Uterine smooth muscle cell (primary cell): Measurements from ENCODE around the gene CPN2. TPM values are rescaled to one million over a fixed set of nuclear protein-coding genes. Genes with fewer than 3 reads are reported as not detected.

ENCODE experiments used
- total RNA-seq: library from RNA; depleted of rRNA; stranded (reverse); fragments of >200 nt; gene quantifications from 2 replicates; pipeline ENCODE4 v1.2.3, GENCODE V29; 2014

CPN2 gene
- total RNA-seq: not detected in 2 replicates

DNA sequence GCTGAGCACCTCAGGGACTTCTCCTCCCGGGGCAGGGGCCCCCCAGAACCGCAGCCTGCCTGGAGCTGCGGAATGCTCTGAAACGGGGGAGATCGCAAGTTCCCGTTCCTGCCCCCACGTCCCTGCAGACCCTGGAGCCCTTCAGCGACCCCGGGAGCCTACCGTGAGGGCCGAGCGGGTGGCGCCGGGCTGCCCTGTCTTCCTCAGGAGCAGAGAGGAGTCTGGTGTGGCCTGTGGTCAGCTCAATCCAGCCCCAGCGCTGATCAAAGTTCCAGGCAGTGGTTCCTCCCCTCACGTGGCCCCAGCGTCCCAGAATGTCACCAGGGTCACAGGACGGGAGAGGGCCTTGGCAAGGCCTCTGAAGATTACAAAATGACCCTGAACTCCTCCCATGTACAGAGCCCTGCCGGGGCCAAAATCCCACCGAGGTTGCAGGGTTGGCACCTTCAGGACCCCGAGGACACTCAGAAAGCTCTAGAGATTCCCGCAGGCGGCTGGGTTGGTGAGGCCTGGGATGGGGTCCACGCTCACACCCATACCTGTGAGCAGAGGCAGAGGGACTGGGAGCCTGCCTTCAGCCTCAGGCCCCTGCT lies at the start of gene CPN2:
Gene CPN2 (minus strand): TSS at position 249 of the 593 bp plus-strand sequence. CDS start 8,626 bp downstream, outside the sequence.

GRCh38 chr3:194399166-194399565 lies 48.0 kb upstream of the CPN2 start, which contains the start of gene GP5:
Gene GP5 (minus strand): TSS chr3:194399266. CDS start chr3:194398282, 984 bp downstream.

DNA sequence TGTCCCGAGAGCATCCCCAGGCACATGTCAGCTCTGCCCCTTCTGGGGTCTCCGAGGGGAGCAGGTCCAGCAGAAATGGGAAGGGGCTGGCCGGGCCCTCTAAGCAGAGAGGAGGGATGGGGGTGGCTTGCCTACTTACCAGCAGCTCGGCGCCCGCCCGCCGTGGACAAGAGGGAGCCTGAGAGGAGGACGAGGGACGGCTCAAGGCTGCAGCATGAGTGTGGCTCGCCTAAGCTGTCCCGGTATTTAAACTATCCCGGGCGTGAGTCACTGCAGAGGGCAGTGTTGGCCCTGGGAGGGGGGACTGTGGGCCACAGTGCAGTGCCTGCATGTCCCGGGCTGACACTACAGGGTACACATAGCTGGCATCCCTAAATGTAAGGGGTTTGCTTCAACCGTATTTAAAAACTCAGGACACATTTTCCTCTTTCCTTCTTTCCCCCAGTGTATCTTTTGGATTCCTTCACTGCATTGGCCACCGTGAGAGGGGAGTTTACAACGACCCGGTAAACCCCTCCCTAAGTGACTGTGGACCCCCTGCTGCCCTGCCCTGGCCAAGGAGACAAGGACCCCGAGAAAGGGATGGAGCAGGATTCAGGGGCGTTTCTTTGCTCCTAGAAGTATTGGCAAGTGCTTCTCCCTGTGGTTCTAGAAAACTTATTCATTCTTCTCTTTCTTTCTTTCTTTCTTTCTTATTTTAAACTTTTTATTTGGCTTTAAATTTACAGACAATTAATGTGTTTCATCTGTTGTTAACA lies 18.6 kb upstream of the CPN2 start, which contains the start of gene LRRC15:
Gene LRRC15 (minus strand): TSS at position 222 of the 758 bp plus-strand sequence. CDS start 8,700 bp downstream, outside the sequence.

Other genes with a start within 250 kb of the CPN2 start
- 0.87 and 3.8 TPM in 2 replicates for gene HES1, start 215.2 kb downstream of the CPN2 start, total RNA-seq
- gene LRRC15, start 18.4 kb upstream of the CPN2 start, total RNA-seq: 0.55 and 0.87 TPM in 2 replicates
- gene GP5, start 47.9 kb upstream of the CPN2 start, total RNA-seq: under 0.01 TPM in 1 of 2 replicates, not detected in the other
- gene ATP13A3, start 135.7 kb upstream of the CPN2 start, total RNA-seq: 199 and 204 TPM in 2 replicates